ENCODE results near the gene RPS16.

The RPS16 gene

GRCh38 chr19:39407660-39408391, 27.9 kb downstream of the RPS16 start:
- TF ChIP-seq CTCF (conservative IDR thresholded peaks at IDR 0.05), result no peak
- H3K27ac ChIP-seq, result peak overlapping the region; percentile 96

GRCh38 chr19:39407410-39407659, 28.4 kb downstream of the RPS16 start:
- peak overlapping the region; percentile 96 for H3K27ac ChIP-seq
- TF ChIP-seq CTCF (conservative IDR thresholded peaks at IDR 0.05), result no peak

- H3K27ac ChIP-seq, result peak within 1 kb of the TSS; percentile 96
- TF ChIP-seq CTCF (conservative IDR thresholded peaks at IDR 0.05), result no peak
Measured at GRCh38 chr19:39406656-39407409, 28.9 kb downstream of the RPS16 start, which contains the start of gene ZFP36. TSS of gene ZFP36 (plus strand) at chr19:39406847. CDS start at chr19:39406905, 58 bp downstream.

GRCh38 chr19:39405958-39406655, 29.6 kb downstream of the RPS16 start:
- no peak for TF ChIP-seq CTCF (conservative IDR thresholded peaks at IDR 0.05)
- peak overlapping the region; percentile 96 for H3K27ac ChIP-seq

- peak overlapping the region; percentile 96 for H3K27ac ChIP-seq
- no peak for TF ChIP-seq CTCF (conservative IDR thresholded peaks at IDR 0.05)
Measured at GRCh38 chr19:39405261-39405957, 30.3 kb downstream of the RPS16 start.

- peak overlapping the region; percentile 99 for H3K27ac ChIP-seq
- TF ChIP-seq CTCF (conservative IDR thresholded peaks at IDR 0.05), result no peak
Measured at GRCh38 chr19:39403331-39404312, 32.1 kb downstream of the RPS16 start.

Data from VCaP (cell line).